ENCODE data around the gene CFAP57.
"Not testable (repeated sequence)": the region's sequence is repeated elsewhere in the genome, so short reads cannot be mapped to it uniquely, and the experiment has no call there.

The CFAP57 gene

DNA sequence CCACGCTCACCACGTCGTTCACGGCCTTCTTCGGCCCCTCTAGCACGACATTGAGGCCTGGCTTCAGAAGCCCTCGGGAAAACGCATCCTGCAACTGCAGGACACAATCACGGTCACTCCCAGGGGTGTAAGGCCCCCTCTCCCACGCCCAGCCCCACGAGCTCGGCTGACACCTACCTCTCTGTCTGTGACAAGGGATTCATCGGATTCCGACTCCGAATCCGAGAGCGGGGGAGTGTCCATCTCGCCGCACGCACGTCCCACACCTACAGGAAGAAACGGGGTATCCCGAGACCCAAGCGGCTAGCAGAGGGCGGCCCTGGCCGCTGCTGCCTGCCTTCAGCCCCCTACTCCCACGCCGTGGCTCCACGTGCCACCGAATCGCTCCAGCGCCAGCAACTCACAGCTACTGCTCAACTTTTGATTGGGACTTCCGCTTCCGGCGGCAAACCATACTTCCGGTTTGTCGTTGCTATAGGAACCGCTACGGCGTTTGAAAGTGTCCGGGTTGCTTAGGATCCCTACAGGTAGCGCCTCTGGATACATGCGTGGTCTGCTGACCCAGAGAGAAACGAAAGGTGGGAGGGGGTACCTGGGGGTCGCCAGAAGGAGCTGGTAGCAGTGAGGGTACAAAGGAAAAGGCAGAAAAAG, at the start of gene CFAP57, which contains the start of gene EBNA1BP2:
Gene CFAP57 (plus strand): TSS at position 455 of the 651 bp plus-strand sequence. CDS start 424 bp downstream, outside the sequence.
Gene EBNA1BP2 (minus strand): TSS at position 415 of the 651 bp plus-strand sequence. CDS start 172 bp downstream, at position 243.
- DNase-seq (ENCODE audit: low spot score), result peak; percentile 91

DNA sequence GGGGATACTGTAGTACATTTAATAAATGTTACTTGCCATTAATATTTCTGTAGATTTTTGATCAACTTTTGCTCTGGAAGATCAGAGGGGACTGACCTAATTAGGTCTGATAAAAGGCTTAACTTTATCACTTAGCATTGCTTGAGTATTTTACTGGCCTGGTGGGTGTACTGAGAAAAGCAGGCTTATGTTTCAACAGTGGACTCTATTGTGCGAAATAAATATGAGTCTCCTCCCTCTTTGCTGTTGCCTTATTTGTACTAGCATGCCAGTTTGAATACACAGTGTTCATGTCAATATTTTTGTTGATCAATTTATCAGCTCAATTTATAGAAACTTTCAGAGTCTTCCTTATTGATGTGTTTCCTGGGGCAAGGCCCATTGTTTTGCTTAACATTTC, 49.1 kb upstream of the CFAP57 start:
- no peak for DNase-seq (ENCODE audit: low spot score)

DNA sequence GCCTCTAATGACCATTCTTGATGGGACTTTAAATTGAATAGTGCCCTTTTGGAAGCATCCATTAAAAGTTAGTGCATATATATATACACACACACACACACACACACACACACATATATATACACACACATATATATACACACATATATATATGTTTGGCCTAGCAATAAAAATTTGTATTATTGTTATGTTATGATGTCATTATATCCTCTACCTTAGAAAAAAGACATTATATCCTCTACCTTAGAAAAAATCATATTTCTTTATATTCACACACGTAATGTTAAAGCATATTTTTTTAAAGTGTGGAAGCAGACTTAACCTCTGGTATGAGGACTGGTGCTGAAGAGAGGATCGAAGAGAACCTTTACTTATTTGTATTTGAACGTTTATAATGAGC, 43.3 kb upstream of the CFAP57 start:
- DNase-seq (ENCODE audit: low spot score), result no peak

DNA sequence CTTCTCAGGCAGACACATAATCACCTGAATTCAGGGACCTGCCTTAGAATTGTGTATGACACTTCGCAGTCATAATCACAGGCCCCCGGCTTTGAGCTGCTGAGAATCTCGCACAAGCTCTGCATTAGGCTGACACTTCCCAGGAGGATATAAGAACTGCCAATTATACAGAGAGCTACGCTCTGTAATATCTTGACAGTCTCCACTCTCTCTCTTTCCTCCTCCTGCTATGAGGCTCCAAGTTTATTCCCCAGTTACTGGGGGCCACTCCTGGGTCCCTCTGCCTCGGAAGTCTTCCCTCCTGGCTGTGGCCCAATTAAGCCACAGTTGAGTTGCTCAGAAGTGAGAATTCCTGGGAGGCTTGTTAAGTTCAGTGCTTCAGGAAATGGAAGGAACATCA, 42.7 kb upstream of the CFAP57 start:
- DNase-seq (ENCODE audit: low spot score), result no peak

DNA sequence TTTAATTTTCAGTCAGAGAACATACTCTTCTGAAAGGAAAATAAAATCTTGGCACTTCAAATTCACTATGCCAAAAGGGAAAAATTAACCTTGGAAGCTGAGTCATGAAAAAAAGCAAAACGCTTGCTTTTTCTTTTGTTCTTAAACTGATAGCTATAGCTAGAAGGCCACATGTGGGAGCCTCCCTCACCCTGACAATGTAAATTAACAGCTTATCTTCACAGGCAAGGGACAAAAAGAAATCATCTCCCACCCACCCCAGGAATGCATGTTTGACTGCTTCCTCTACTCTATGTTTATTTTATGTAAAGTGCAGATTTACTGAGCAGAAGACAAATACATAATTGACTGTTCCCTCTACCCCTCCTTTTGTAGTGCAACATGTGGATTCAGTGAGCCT, 38.1 kb upstream of the CFAP57 start:
- no peak for DNase-seq (ENCODE audit: low spot score)

DNA sequence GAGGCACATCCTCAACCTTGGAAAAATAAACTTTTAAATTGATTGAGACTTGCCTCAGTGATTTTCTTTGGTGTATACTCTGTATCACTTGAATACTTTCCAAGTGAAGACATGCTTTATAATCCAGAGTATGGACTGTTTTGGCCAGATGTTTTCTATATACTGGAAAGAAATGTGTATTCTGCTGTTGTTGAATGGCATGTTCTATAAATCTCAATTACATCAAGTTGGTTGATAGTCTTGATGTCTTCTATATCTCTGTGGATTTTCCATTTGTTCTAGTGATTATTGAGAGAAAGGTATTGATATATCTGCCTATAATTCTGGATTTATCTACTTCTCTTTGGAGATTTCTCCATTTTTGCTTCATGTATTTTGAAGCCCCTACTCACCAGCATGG, 37.5 kb upstream of the CFAP57 start:
- DNase-seq (ENCODE audit: low spot score), result no peak

DNA sequence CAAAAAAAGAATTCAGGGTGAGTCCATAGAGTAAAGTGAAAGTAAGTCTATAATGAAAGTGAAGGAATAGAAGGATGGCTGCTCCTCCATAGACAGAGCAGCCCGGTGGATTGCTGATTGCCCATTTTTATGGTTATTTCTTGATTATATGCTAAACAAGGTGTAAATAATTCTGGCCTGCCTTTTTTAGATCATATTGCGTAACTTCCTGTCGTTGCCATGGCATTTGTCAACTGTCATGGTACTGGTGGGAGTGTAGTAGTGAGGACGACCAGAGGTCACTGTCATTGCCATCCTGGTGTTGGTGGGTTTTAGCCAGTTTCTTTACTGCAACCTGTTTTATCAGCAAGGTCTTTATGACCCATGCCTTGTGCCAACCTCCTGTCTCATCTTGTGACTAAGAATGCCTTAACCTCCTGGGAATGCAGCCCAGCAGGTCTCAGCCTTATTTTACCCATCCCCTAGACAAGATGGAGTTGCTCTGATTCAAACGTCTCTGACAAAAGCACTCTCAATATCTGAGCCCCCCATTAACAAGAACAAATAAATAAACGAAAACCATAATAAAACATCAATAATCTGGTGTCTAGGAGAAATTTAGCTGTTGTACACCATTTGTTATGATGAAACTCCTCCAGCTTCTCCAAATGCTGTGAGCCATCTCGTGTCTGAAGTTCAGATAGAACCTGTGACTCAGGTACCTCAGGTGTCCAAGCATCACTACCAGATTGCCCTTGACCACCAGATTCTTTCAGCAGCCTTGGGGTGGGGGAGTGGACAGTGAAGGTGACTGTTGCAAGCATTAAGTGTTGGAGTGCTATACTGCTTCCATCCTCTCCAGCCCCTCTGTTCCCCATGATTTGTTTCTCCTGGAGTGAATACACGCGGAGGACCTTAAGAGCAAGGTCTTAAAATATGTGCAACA, 36.0 kb upstream of the CFAP57 start:
- no peak for DNase-seq (ENCODE audit: low spot score)

DNA sequence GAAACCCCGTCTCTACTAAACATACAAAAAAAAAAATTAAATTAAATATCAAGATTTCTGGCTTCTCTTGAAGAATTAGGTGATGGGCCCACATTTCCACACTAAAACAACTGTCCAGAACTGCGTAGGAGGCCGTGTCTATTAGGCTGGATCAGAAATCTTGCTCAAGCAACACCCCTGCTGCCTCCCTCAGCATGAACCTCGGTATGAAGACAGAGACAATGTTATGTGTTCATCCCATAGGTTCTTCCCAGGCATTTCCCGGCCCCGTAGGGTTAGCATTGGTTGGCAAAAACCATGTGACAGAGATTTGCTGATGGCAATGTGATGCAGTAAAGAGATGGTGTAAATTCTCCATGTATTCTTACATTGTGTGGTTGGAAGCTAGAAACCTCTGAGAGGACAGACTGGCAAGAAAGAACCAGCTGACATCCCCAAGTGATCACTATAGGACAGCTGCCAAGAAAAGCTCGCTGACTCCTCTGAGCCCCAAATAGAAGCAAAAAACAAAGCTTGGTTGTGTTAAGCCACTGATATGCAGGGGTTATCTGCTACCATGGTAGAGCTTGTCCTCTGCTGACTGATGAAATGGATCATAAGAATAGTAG, 34.6 kb upstream of the CFAP57 start:
- DNase-seq (ENCODE audit: low spot score), result no peak

DNA sequence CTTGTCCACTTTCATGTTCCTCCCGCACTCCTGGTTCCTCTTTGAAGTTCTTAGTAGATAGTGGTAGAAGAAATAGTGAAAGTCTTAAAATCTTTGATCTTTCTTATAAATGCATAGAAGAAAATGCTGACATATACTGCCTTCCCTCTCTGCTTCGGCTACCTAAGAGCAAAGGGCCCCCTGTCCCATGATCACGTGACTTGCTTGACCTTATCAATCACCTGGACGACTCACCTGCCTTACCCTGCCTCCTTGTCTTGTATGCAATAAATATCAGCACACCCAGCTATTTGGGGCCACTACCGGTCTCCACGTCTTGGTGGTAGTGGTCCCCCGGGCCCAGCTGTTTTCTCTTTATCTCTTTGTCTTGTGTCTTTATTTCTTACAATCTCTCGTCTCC, 32.8 kb upstream of the CFAP57 start:
- DNase-seq (ENCODE audit: low spot score), result not testable (repeated sequence)

DNA sequence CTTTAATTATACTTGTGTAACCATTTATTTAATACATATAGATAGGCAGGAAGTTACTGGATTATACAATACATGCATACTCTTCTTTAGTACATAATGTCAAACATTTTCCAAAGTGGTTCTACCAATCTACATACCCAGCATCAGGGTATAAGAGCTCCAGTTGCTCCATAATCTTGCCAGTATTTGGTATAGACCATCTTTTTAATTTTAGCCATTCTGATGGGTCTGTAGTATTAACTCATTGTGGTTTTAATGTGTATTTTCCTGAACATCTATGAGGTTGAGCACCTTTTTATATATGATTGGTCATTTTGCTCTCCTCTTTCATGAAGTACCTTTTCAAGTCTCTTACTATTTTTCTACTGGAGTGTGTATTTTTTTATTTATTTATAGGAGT, 32.1 kb upstream of the CFAP57 start:
- no peak for DNase-seq (ENCODE audit: low spot score)

DNA sequence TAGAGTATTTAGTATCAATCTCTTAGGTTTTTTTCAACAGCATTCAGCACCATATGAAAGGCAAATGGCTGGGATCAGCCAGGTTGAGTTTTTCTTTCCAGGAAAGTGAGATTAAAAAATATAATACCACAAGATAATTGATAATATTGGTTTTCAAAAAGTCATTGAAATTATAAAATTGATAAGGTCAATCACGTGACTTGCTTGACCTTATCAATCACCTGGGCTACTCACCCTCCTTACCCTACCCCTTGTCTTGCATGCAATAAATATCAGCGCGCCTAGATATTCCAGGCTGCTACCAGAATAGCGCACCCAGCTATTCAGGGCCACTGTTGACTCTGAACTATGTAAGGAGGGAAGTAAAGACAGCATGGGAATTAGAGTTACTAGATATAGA, 31.5 kb upstream of the CFAP57 start:
- DNase-seq (ENCODE audit: low spot score), result no peak

DNA sequence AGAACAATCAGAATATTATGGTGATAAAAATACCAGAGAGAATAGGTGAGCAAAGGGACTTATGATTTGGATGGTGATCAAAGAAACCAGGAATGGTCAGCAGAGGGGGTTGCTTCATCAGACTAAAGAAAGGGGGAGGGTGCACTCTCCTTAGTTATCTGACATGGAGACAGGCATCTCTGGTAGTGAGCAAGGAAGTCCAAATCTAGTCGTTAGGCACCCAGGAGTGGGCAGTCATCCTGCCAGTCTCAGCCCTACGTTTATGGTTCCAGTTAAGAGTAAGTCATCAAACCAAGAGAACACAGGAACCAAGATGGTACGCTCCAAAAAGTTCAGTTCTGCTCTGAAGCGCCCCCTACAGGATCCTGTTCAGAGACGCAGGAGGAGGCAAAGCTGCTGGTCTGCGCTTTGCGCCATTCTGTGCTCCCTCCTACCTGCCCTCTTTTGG, 28.7 kb upstream of the CFAP57 start:
- no peak for DNase-seq (ENCODE audit: low spot score)

DNA sequence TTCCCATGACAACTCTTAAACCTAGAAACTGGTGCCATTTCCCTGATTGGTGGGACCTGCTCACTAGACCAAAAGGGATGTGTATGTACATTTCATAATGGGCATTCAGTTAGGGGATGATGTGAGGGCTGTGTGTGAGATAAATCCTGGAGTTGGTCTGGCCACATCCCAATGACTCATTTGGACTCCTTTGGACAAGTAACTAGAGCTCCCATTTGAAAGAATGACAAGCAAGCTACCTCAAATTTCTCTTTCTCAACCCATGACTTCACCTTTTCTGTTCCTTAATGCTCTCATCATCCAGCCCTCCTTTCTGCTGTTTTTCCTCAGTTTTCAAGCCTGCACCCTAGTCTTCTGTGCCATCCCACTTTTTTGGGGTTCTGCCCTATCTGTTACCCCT, 27.9 kb upstream of the CFAP57 start:
- no peak for DNase-seq (ENCODE audit: low spot score)

DNA sequence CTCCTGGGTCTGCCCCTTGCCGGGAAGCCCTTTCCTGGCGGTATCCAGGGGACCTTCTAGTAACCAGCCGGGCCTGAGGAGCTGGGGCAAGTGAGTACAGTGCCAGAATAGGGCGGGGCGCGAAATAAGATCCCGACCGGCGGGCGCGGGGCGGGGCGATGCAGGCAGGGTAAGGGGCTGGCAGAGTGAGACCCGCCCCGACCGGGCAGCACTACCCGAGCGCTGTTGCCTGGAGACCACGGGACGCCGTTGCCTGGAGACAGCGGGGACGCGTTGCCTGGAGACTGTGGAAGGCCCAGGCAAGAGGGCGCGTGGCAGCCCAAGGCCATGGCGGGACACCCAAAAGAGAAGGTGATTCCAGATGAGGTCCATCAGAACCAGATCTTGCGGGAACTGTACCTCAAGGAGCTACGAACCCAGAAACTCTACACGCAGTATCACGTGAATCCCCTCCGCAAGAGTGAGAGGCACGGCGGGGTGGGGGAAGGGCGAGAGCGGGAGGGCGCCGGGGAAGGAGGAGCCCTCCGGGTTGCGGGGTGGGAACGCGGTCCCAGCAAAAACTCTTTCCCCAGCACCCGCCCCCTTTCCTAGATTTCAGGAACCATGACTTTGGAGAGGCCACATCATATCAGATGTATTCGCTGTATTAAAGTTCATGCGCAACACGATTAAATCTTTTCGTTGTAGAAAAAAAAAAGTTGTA, 24.4 kb upstream of the CFAP57 start:
- peak; percentile 68 for DNase-seq (ENCODE audit: low spot score)

DNA sequence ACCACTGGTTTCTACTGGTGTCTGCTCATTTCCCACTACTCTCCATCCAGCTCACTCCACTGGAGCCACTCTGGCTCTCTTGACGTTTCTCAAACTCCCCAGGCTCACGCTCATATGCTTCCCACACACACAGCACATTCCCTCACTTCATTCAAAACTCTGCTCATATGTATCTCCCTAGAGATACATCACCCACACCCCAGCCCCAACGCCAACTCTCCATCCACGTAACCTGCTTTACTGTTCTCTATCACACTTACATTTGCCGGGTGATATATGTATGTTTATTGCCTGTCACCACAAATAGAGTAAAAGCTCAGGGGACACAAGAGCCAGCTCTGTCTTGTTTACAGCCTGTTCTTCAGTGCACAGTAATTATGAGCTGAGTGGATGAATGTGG, 22.2 kb upstream of the CFAP57 start:
- no peak for DNase-seq (ENCODE audit: low spot score)

DNA sequence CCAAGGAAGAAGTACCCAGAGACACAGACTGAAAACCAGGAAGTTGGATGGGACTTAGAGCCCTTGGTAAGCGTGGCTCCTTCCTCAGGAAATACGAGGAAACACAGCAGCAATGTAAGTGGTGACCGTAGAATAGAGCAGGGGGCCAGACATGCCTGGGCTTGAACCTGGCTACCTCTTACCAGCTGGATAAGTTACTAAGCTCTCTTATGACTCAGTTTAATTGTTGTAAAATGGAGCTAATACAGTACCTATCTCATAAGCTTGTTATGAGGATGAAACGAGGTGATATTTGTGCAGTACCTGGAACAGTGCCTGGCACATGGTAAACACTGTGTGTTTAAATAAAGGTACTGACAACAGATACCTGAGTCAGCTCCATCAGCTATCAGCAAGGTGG, 19.3 kb upstream of the CFAP57 start:
- no peak for DNase-seq (ENCODE audit: low spot score)

DNA sequence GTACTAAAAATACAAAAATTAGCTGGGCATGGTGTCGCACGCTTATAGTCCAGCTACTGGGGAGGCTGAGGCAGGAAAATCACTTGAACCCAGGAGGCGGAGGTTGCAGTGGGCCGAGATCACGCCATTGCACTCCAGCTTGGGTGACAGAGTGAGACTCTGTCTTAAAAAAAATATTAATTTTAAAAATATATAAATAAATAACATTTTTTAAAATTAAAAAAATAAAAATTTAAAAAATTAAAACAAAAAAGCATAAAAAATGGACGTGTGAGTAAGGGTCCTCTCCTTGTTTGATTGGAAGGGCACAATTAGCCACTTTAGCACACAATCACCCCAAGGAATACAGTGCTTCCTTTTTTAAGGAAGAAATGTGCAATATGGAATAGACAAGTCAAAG, 18.7 kb upstream of the CFAP57 start:
- no peak for DNase-seq (ENCODE audit: low spot score)

DNA sequence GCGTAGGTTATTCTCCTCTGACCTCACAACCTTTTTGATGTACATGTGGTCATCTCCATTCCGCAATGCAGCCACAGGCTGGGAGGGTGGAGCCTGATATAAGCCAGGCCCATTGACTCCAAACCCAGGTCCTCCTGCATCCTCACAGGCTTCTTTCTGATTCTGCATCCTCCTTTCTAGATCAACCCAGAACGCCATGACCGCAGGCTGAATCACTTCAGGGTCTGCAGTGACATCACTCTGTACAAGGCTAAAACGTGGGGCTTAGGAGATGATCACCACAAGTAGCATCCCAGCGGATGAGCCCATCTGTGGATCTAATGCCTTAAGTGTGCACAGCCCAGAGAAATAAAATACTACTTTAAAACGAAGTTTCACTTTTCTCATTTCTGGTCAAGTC, 16.1 kb upstream of the CFAP57 start:
- DNase-seq (ENCODE audit: low spot score), result no peak

DNA sequence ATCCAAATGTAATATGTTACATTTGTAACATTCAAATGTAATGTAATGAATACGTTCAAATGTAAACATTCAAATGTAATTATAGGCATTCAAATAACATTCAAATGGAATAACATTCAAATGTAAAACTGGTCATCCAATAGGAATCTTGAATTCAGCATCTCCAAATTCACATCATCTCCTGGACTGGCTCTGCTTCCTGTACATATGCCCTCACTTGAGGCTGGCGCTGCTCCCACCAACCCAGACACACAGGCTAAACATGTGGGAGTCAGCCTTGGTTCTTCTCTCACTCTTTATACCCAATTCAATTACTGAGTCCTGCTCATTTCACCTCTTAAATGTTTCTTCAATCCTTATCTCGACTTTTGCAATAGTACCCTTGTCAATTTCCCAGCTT, 7.0 kb upstream of the CFAP57 start:
- DNase-seq (ENCODE audit: low spot score), result no peak

DNA sequence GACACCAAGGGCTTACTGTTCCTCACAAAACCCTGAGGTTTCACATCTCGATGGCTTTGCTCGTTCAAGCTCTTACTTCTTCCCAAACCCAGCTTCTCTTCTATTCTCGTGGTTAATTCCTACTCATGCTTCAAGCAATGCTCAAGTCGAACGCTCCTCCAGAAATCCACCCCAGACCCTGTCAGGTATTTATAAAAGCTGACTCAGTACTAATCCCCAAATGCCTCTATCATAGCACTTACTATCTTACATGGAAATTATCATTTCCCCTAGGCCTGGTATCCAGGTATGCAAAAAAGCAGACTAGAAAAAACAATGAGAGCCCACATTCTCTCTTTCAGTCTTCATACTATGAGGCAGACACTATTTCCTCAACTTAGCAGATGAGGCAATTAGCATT, 6.4 kb upstream of the CFAP57 start:
- no peak for DNase-seq (ENCODE audit: low spot score)

DNA sequence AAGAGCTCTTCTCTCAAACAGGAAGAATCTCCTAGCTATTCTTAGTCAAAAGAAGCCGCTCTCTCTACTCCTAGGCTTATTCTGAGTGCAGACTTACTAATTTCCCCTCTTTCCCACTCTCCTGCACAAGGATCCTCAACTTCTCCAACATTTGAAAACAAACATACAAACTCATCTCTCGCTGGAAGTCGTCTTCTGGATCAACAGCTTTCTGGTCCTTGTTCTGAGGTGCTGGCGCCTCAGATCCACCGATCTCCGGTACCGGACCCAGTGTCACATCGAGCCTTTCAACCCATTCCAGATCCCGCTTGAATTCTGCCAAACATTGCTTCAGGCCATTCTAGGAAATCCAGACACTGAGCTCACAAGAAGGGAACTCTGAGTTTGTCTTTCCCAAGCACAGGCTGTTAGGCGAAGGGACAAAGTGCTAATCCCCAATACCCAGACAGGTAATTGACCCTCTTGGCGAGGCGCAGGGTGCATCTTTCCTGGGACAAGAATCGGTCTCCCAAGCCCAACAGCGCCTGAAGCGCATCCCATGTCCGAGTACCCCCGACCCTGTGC, 736 bp upstream of the CFAP57 start:
- DNase-seq (ENCODE audit: low spot score), result no peak

DNA sequence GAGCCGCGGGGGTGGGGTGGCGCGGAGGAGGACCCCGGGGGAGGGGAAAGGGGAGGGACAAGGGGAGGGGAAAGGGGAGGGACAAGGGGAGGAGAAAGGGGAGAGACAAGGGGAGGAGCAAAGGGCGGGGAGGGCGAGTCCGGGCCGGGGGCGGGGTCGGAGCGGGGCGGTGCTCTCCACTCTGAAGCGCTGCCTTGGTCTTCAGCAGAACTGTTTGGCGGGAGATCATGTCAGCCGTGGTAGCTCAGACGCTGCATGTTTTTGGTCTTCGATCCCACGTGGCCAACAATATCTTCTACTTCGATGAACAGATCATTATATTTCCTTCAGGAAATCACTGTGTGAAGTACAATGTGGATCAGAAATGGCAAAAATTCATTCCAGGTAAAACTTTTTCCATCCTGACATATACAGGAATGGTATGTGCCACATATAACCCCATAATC, 420 bp downstream of the CFAP57 start:
- DNase-seq (ENCODE audit: low spot score), result peak; percentile 97
